ENCODE data around the gene SCUBE1.

DNA sequence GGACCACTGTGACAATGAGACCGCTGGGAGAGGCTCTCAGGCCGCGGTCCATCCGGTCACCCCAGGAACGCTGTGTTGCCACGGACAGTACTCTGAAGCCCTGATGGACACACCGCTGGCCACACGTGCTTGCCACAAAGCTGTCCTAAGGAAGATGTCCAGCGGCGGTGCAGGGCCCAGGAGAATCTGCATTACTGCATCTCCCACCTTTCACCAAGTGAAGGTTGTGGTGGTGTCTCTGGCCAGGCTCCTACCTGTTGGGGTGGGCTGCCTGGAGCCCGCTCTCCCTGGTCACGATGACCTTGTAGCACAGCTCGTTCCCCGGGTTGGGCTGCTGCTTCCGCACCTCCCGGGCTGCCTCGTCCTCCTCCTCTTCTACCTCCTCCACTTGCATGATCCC is 160.4 kb downstream of the SCUBE1 start:
- TF ChIP-seq, protein P1, sequence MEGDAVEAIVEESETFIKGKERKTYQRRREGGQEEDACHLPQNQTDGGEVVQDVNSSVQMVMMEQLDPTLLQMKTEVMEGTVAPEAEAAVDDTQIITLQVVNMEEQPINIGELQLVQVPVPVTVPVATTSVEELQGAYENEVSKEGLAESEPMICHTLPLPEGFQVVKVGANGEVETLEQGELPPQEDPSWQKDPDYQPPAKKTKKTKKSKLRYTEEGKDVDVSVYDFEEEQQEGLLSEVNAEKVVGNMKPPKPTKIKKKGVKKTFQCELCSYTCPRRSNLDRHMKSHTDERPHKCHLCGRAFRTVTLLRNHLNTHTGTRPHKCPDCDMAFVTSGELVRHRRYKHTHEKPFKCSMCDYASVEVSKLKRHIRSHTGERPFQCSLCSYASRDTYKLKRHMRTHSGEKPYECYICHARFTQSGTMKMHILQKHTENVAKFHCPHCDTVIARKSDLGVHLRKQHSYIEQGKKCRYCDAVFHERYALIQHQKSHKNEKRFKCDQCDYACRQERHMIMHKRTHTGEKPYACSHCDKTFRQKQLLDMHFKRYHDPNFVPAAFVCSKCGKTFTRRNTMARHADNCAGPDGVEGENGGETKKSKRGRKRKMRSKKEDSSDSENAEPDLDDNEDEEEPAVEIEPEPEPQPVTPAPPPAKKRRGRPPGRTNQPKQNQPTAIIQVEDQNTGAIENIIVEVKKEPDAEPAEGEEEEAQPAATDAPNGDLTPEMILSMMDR (IDR thresholded peaks at IDR 0.05; ENCODE audit: extremely low read depth in 1 of 2, insufficient read depth in 1 of 2, low read depth in 1 of 2, low read length in 2 of 2) = no peak
- TF ChIP-seq POLR2A (IDR thresholded peaks at IDR 0.05; ENCODE audit: low read depth, low read length) (no peak), EZH2 (IDR thresholded peaks at IDR 0.05; ENCODE audit: borderline replicate concordance, low read depth, low read length, severe bottlenecking) (no peak), JUN (IDR thresholded peaks at IDR 0.05; ENCODE audit: borderline replicate concordance, insufficient read depth, insufficient read length, low read depth) (no peak)
- TF ChIP-seq, protein P2, sequence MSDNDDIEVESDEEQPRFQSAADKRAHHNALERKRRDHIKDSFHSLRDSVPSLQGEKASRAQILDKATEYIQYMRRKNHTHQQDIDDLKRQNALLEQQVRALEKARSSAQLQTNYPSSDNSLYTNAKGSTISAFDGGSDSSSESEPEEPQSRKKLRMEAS (IDR thresholded peaks at IDR 0.05; ENCODE audit: insufficient read depth, insufficient read length) = no peak

All from endothelial cell of umbilical vein (primary cell).